ENCODE results near the gene DQX1. TPM values are rescaled to one million over a fixed set of nuclear protein-coding genes. Genes with fewer than 3 reads are reported as not detected.

Gene DQX1
- total and polyA plus RNA-seq, 2 of the 8 experiments (the other 6 are each of a cell fraction or from before 2014, with no cell fraction given) = 0.76 to 1.1 TPM

GRCh38 chr2:74558284-74559230 is 32.5 kb upstream of the DQX1 start (continued):
- no peak for TF ChIP-seq CTBP2 (IDR thresholded peaks at IDR 0.05; ENCODE audit: borderline replicate concordance, insufficient read depth, insufficient read length, low read length)
- no peak for TF ChIP-seq SP1 (IDR thresholded peaks at IDR 0.05; ENCODE audit: low read depth, low read length)
- no peak for TF ChIP-seq ATF3 (IDR thresholded peaks at IDR 0.05; ENCODE audit: insufficient read depth, low read depth, low read length)
- no peak for TF ChIP-seq ASH2L (IDR thresholded peaks at IDR 0.05; ENCODE audit: low read length)
- no peak for TF ChIP-seq KDM1A (IDR thresholded peaks at IDR 0.05; ENCODE audit: borderline replicate concordance, low read length)
